Activated effector memory CD4-positive, alpha-beta T cell treated with anti-CD3 and anti-CD28 coated beads, Interleukin-2, amount 50 U/mL, for 16 hours (primary cell): ENCODE measurements around the gene NADK2.
A peak's percentile ranks its signal among the peaks of the same experiment; 100 is the strongest.

ENCODE experiments used
- DNase-seq: peaks from one replicate; pipeline ENCODE4 v3.0.0-alpha.2; 2020

Gene NADK2

DNA sequence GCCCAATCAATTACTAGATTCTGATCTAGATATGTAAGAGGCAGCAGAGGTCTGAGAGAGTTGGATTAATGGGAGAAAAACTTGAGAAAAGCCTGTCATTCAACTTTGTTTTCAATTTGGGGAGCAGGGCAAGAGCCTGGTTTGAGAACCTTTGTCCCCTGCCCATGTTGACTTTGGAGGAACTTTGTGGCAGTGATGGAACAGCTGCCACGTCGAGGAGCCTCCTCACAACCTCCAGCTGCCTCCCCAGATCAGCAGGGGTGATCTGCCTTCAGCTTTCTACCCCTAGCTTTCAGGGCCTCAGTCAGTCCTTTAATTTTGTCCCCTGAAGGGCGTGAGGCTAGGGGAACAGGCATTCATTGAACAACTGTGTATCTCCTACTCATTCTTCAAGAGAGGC is 81.1 kb downstream of the NADK2 start:
- DNase-seq: no peak

DNA sequence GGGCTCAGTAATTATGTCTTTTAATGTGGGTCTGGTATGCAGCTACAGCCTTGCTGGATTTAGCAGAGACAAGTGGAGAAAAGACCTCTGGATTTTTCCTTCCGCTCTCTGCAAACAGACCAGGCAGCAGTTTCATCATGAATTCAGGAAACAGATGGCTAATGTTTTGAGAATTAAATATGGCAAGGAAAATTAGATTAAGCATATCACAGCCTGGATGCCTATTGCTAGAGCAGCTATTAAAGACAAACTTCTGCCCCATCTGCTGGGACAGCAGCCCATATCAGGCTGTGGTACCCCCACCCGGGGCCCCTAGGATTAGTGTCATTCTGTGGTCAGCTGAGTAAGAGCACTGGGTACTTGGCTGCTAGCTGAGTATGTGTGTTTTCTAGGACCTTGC is 83.6 kb downstream of the NADK2 start:
- no peak for DNase-seq

DNA sequence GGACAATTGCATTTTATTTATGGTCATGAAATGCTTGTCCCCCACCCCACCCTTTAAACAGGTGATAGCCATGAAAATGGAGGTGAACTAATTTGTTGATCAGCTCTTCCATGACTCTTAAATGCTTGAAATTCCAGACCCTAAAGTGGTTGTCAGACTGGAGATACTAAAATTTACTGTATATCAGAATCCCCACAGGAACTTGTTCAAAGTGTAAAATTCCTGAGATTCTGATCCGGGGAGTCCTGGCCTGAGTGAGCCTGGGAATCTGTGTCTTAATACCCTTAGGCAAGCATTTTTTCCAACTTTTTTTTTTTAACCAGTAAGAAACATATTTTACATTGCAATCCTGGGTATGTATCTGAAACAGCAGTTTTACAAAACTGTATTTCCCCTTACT is 85.1 kb downstream of the NADK2 start:
- DNase-seq: no peak

DNA sequence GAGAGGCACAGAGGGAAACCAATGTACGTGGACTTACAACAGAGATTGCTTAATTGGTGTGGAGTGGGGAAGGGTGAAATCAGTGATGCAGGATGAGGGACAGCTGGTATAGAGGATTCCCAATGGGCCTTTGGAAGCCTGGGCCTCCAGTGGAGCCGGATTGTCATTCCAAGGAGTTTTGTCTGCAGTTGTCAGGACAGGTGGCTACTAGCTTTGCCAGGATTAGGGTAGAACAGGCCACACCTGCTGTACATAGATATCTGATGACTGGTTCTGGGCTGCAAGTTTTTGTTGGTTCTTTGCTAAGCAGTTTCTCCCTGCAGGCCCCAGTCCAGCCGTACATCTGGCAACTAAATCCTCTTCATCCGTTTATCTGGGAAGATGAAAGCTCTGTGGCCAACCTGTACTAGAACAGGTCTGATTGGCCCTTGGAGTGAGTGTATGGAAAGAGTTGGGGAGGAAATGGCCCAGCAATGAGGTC is 85.6 kb downstream of the NADK2 start:
- no peak for DNase-seq

DNA sequence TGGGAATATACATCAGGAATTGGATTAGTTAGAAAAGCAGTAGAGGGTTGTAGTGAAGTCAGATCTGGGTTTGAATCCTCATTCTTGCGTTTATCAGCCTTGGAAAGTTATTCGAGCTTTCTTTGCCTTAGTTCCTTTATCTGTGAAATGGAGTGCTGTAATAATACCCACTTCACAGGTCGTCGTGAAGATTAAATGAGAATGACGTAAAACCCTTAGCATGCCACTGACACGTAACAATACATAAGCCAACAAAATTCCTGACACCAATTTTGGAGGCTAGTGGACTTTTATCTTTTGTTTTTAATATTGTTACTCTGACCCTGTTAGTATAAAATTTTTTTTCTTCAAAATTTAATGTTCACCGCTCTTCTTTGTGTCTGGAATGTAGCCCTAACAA is 86.4 kb downstream of the NADK2 start:
- no peak for DNase-seq

DNA sequence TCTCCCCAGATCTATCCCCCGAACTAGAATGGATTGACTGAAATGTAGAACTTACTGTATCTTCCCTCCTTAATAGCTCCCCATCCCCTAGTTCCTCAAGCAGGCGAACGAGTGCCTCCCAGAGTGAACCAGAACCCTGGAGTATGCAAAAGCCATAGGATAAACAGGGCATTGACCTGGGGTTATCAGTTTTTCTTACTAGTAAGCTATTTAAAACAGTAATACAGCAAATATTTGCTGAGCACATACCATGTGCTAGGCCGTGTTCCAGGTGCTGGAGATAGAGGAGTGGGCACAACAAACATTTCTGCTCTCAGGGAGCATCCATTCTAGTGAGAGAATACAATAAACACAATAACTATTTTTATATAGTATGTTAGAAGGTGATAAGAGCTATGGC is 88.0 kb downstream of the NADK2 start:
- DNase-seq: no peak

DNA sequence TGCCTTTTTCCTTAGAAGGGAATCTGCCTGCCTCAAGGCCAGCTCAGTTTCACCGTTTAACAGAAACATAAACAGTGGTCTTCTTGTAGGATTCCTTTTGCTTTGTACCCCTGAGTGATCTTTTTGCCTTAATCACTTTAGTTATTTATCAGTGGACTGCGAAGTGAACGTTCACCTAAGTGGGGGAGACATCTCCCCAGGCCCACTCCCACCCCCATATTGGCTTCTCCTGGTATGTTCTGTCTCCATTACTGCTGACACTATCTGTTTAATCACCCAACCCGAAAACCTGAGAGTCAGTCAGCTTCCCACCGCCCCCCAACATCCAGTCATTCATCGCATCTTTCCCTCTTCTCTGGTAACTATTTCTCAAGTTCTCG is 88.4 kb downstream of the NADK2 start:
- no peak for DNase-seq

DNA sequence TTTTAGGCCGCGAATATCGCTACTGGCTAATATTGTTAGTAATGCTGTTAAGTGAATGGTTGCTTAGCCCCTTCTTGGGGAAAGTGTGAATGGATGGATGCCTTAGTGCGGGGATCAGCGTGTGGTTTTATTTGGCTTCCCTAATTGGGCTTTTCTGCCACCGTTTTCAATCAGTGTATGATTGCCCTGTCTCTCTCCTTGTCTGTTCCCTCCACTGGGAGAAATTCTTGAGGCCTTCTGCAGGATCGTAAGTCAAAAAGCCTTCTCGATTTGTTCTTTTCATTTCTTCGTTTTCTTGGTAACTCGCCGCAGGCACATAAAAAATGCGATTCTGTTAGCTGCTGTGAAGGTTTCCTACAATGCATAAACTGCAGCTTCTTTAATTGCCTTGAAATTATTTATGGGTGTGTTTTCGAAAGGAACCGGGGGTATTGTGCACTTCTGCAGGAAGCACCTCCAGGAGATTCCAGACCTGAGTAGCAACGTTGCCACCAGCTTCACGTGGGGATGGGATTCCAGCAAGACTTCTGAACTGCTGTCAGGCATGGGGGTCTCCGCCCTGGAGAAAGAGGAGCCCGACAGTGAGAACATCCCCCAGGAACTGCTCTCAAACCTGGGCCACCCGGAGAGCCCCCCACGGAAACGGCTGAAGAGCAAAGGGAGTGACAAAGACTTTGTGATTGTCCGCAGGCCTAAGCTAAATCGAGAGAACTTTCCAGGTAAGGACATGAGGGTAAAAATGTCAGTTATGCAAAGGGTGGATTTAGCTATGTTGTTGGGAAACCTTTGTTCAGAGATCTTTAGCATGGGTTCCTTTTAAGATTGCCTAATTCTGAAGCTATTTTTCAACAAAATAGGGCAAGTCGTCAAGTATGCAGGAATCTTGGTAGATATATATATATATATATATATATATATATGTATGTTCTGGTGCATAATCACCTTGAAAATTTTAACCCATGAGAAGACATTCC is 89.1 kb downstream of the NADK2 start:
- no peak for DNase-seq

DNA sequence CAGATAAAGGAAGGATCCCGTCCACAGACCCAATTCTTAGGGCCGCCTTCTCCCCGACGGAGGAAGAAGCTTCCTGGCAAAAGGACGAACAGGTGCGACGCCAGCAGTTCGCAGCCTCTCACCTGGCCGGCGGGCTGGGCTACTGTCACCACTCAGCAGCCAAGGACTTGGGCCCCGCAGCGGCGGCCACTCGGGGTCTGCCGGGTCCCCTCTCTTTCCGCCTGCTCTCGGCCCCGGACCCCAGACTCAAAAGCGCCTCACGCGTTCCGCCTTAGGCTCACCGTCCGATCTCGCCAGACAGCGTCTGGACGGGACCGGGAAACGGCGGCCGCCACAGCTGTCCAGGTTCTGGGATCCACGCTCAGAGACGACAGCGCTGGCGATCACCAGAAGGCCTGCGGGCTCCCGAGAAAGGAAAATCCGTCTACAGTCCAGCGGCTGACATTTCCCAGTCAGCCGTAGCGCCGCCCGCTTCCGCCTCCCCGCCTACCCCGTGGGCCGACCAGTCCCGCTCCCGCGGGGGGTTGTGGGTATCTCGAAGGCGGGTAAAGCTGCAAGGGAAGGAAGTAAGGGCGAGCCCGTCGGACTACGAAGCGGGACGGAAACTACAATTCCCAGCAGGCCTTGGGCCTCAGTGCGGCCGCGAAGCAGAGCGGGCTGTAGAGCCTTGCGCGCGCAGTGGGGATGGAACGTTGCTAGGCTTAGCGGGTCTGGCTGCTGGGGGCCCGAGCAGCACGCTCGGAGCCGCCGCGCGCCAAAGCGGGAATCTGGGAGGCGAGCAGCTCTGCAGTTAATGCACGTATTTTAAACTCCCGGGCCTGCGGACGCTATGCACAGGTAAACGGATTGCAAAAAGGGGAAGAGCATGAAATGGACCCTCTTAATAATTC is 90.0 kb downstream of the NADK2 start, which contains the start of the genes LMBRD2 and SKP2:
TSS of gene LMBRD2 (minus strand) at position 454 of the 890 bp plus-strand sequence. CDS start 8,538 bp downstream, outside the sequence.
TSS of gene SKP2 (plus strand) at position 678 of the 890 bp plus-strand sequence. CDS start at position 830, 152 bp downstream.
- DNase-seq: peak; percentile 100

DNA sequence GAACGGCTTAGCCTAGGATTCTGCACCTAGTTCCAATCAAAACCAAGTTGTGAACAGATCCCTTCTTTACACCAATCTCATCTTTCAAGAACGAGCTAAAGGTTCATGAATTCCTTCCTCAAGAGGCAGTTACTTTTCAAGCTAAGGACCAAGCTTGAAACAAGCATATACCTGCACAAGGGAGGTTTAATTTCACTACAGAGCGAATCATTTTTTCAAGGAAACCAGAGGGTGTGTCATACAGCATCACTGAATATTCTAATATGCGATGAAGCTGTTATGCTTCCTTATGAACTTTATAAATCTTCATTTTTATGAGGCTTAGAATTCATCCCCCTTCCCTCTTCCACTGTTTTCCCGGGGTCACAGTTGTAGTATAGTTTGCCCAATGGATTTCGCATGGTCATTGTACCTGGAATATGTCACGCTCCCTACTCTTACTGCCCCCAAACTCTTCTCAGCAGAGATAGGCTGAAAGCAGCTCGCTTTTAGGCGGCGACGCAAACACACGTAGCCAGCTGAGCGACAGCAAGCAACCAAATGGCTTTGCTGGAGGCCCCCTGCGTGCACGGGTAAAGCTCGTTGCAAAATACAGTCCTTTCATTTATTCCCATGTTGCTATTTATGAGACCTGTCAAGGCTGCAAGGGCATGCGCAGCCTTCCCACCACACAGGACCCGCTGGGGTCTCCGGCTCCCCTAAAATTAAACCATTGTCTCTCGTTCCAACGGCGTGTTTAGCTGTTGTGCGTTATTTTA is 90.9 kb downstream of the NADK2 start:
- DNase-seq: peak; percentile 80

DNA sequence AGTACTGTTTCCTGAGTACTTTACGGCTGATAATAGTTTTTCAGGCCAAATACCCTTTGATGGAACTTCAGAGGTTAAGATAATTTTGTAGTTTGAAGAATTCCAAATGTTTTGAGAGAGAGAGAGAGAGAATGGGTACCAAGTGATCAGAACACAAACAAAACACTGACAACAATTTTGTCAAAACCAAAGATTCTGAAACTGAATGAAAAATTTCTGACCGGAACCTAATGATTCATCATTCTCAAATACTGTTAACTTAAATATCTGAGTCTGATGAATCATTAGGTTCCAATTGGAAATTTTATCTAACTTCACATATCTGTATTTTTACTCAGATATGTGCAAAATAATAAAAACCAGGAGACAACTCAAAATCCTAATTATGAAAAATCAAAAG is 94.0 kb downstream of the NADK2 start:
- no peak for DNase-seq

DNA sequence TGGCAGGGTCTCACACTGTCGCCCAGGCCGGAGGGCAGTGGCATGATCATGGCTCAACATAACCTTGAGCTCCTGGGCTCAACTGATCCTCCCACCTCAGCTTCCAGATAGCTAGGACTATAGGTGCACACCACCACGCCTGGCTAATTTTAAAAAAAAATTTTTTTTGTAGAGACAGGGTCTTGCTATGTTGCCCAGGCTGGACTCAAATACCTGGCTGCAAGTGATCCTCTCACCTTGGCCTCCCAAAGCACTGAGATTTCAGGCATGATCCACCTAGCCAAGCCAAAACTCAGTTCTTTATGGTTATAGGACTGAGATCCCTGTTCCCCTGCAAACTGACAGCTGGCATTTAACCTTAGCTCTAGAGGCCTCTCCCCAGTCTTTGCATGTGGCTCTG is 95.3 kb downstream of the NADK2 start:
- no peak for DNase-seq

DNA sequence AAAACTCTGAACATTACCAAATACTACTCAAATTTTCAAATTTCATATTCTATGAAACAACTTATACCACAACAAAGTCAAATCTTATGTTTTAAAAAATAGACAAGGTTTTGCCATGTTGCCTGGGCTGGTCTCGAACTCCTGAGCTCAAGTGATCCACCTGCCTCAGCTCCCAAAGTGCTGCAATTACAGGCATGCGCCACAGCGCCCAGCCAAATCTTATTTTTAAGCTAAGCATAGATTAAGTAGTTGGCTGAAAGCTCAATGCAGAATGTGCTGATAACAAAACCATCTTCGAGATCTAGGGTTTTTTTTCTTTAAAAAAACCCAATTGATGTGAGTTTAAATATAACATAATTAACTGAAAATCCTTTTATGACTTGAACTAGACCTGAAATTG is 96.4 kb downstream of the NADK2 start:
- no peak for DNase-seq
